SU-DHL-6 (cell line): ENCODE results near the gene SEPTIN12.

ENCODE experiments used
- CTCF ChIP-seq: fragments of 200-600 bp; sonication (generic); IDR thresholded peaks from one replicate; pipeline ENCODE4 v1.5.1; 2017; ENCODE audit warnings: antibody characterized with exemption, mild to moderate bottlenecking, low read length, moderate library complexity; ENCODE audit not compliant: insufficient read depth, poor library complexity, severe bottlenecking
- EZH2phosphoT487 ChIP-seq: fragments of 200-600 bp; sonication (generic), shearing (Covaris generic); conservative IDR thresholded peaks from 2 replicates; pipeline ENCODE4 v1.6.1; 2018; ENCODE audit warnings: mild to moderate bottlenecking, antibody characterized with exemption, low read length, moderate library complexity, mixed read lengths

GRCh38 chr16:4795181-4795827, 7.2 kb upstream of the SEPTIN12 start, which contains the start of gene SMIM22:
- TF ChIP-seq CTCF: no peak
- TF ChIP-seq EZH2phosphoT487: no peak
